Mesendoderm (in vitro differentiated cells): Measurements from ENCODE around the gene PP2D1.
"Not testable (repeated sequence)": the region's sequence is repeated elsewhere in the genome, so short reads cannot be mapped to it uniquely, and the experiment has no call there.

ENCODE experiments used
- DNase-seq: peaks from one replicate; pipeline ENCODE4 v3.0.0; 2013
- H2AK5ac ChIP-seq: 2 replicates; pipeline ENCODE4 v1.6.1; 2013; ENCODE audit warnings: low read length, inconsistent platforms
- H2BK120ac ChIP-seq: 2 replicates; pipeline ENCODE4 v1.6.1; 2013; ENCODE audit warnings: low read depth, mild to moderate bottlenecking, low read length, moderate library complexity, mixed read lengths
- H2BK15ac ChIP-seq: replicated peaks from 2 replicates; pipeline ENCODE4 v1.6.1; 2013; ENCODE audit warnings: low read depth, mild to moderate bottlenecking, moderate library complexity
- H2BK5ac ChIP-seq: 2 replicates; pipeline ENCODE4 v1.6.1; 2013; ENCODE audit warnings: low read length, inconsistent platforms
- H3K18ac ChIP-seq: 2 replicates; pipeline ENCODE4 v1.6.1; 2013; ENCODE audit warnings: mild to moderate bottlenecking, low read length, mixed read lengths
- H3K23ac ChIP-seq: one replicate; pipeline ENCODE4 v1.6.1; 2013; ENCODE audit warnings: low read length
- H3K27ac ChIP-seq: 2 replicates; pipeline ENCODE4 v1.5.1; 2013; ENCODE audit warnings: low read depth, mild to moderate bottlenecking, inconsistent platforms, low read length, moderate library complexity
- H3K27me3 ChIP-seq: 2 replicates; pipeline ENCODE4 v1.6.1; 2013; ENCODE audit warnings: low read length, control low read depth, mild to moderate bottlenecking, inconsistent platforms; ENCODE audit not compliant: insufficient read depth, poor library complexity
- H3K36me3 ChIP-seq: 2 replicates; pipeline ENCODE4 v1.6.1; 2013; ENCODE audit warnings: low read length, inconsistent platforms; ENCODE audit not compliant: control insufficient read depth, insufficient read depth
- H3K4ac ChIP-seq: one replicate; pipeline ENCODE4 v1.6.1; 2013; ENCODE audit warnings: low read depth, mild to moderate bottlenecking, low read length, moderate library complexity
- H3K4me1 ChIP-seq: 2 replicates; pipeline ENCODE4 v1.6.1; 2013; ENCODE audit warnings: low read depth, low read length, inconsistent platforms; ENCODE audit not compliant: control insufficient read depth
- H3K4me2 ChIP-seq: 2 replicates; pipeline ENCODE4 v1.6.1; 2013; ENCODE audit warnings: low read length
- H3K4me3 ChIP-seq: 2 replicates; pipeline ENCODE4 v1.5.1; 2013; ENCODE audit warnings: mild to moderate bottlenecking, low read length
- H3K56ac ChIP-seq: one replicate; pipeline ENCODE4 v1.6.1; 2013; ENCODE audit warnings: low read length
- H3K79me1 ChIP-seq: 2 replicates; pipeline ENCODE4 v1.6.1; 2013; ENCODE audit warnings: low read length, inconsistent platforms
- H3K79me2 ChIP-seq: 2 replicates; pipeline ENCODE4 v1.6.1; 2013; ENCODE audit warnings: mild to moderate bottlenecking, low read length; ENCODE audit not compliant: control insufficient read depth, insufficient read depth
- H3K9ac ChIP-seq: 2 replicates; pipeline ENCODE4 v1.6.1; 2013; ENCODE audit warnings: low read length, inconsistent platforms
- H4K5ac ChIP-seq: one replicate; pipeline ENCODE4 v1.6.1; 2013; ENCODE audit warnings: low read length
- H4K8ac ChIP-seq: one replicate; pipeline ENCODE4 v1.6.1; 2013; ENCODE audit warnings: low read depth, mild to moderate bottlenecking, control low read depth, low read length, moderate library complexity
- WGBS: extraction: QIAGEN DNeasy Blood & Tissue Kit; methylation state at CpG from one replicate; pipeline ENCODE4 v1.1.7; 2013; ENCODE audit warnings: low lambda C conversion rate, missing lambda C conversion rate; ENCODE audit not compliant: insufficient coverage; ENCODE audit errors: extremely low coverage; 5-methylcytosine and 5-hydroxymethylcytosine counted together

Gene PP2D1

GRCh38 chr3:19988904-19989303, 23.2 kb downstream of the PP2D1 start:
- not testable (repeated sequence) for H3K4me1 ChIP-seq, H3K9ac ChIP-seq, H3K27me3 ChIP-seq, H3K4me3 ChIP-seq, H3K27ac ChIP-seq, H3K4ac ChIP-seq, H2BK120ac ChIP-seq, H3K36me3 ChIP-seq, H3K79me2 ChIP-seq, H3K23ac ChIP-seq, H3K79me1 ChIP-seq, H4K5ac ChIP-seq, H2BK5ac ChIP-seq, H2AK5ac ChIP-seq, H3K18ac ChIP-seq, DNase-seq, H3K4me2 ChIP-seq, H2BK15ac ChIP-seq, H4K8ac ChIP-seq, H3K56ac ChIP-seq
- no CpG with 5 or more reads among the region's 8 CpGs for WGBS

- Histone ChIP-seq H2AK5ac (no peak overlapping the region), H3K4me2 (no peak overlapping the region), H3K4ac (no peak overlapping the region), H3K27ac (no peak overlapping the region), H4K8ac (no peak overlapping the region), H3K23ac (no peak overlapping the region), H3K4me1 (no peaks in the 10 kb centered on the region), H3K56ac (no peak overlapping the region), H3K79me1 (peaks cover 4% of the 10 kb centered on the region), H3K9ac (no peak overlapping the region), H4K5ac (no peak overlapping the region), H3K27me3 (no peaks in the 10 kb centered on the region), H3K4me3 (no peak overlapping the region), H3K18ac (no peak overlapping the region), H2BK5ac (no peak overlapping the region), H3K79me2 (peaks cover 17% of the 10 kb centered on the region), H2BK120ac (no peak overlapping the region), H2BK15ac (no peak overlapping the region), H3K36me3 (no peaks in the 10 kb centered on the region)
- WGBS, result 100% methylated on average over 1 of the region's 3 CpGs
- peak; percentile 17 for DNase-seq
Measured at GRCh38 chr3:19972054-19972453, 40.0 kb downstream of the PP2D1 start.

GRCh38 chr3:19970327-19970726, 41.7 kb downstream of the PP2D1 start:
- Histone ChIP-seq H3K27me3 (no peaks in the 10 kb centered on the region), H4K8ac (no peak overlapping the region), H2BK15ac (no peak overlapping the region), H3K18ac (no peak overlapping the region), H3K56ac (no peak overlapping the region), H3K23ac (no peak overlapping the region), H2BK120ac (no peak overlapping the region), H2BK5ac (no peak overlapping the region), H3K4me2 (no peak overlapping the region), H2AK5ac (no peak overlapping the region), H3K4me3 (no peak overlapping the region), H3K4ac (no peak overlapping the region), H3K36me3 (no peaks in the 10 kb centered on the region), H3K79me2 (peaks cover 30% of the 10 kb centered on the region), H3K79me1 (peaks cover 4% of the 10 kb centered on the region), H3K4me1 (no peaks in the 10 kb centered on the region), H4K5ac (no peak overlapping the region), H3K9ac (no peak overlapping the region), H3K27ac (no peak overlapping the region)
- DNase-seq, result no peak
- WGBS, result 100% methylated on average over 1 of the region's 8 CpGs

GRCh38 chr3:19967812-19968211, 44.3 kb downstream of the PP2D1 start:
- Histone ChIP-seq H3K4me3 (no peak overlapping the region), H4K5ac (no peak overlapping the region), H2AK5ac (no peak overlapping the region), H4K8ac (no peak overlapping the region), H3K4ac (no peak overlapping the region), H3K56ac (no peak overlapping the region), H3K27ac (no peak overlapping the region), H3K79me1 (peaks cover 6% of the 10 kb centered on the region), H3K27me3 (no peaks in the 10 kb centered on the region), H3K9ac (no peak overlapping the region), H3K4me2 (no peak overlapping the region), H2BK15ac (no peak overlapping the region), H3K79me2 (peaks cover 43% of the 10 kb centered on the region), H3K4me1 (no peaks in the 10 kb centered on the region), H2BK120ac (no peak overlapping the region), H3K23ac (no peak overlapping the region), H3K18ac (no peak overlapping the region), H3K36me3 (no peaks in the 10 kb centered on the region), H2BK5ac (no peak overlapping the region)
- DNase-seq, result no peak
- no CpG with 5 or more reads among the region's 4 CpGs for WGBS

- H2BK15ac ChIP-seq, result no peak overlapping the region
Measured at GRCh38 chr3:19967208-19967607, 44.9 kb downstream of the PP2D1 start.

GRCh38 chr3:19961960-19962359, 50.1 kb downstream of the PP2D1 start:
- no peak overlapping the region for H2AK5ac ChIP-seq

More at GRCh38 chr3:19967208-19967607, 44.9 kb downstream of the PP2D1 start:
- Histone ChIP-seq H3K36me3 (no peaks in the 10 kb centered on the region), H3K4me2 (no peak overlapping the region), H3K9ac (no peak overlapping the region), H3K18ac (no peak overlapping the region), H3K27ac (no peak overlapping the region), H3K4ac (no peak overlapping the region), H3K79me1 (peaks cover 5% of the 10 kb centered on the region), H3K79me2 (peaks cover 44% of the 10 kb centered on the region), H4K5ac (no peak overlapping the region), H3K27me3 (no peaks in the 10 kb centered on the region), H3K23ac (no peak overlapping the region), H2AK5ac (no peak overlapping the region), H3K4me1 (no peaks in the 10 kb centered on the region), H4K8ac (no peak overlapping the region), H3K4me3 (no peak overlapping the region), H2BK5ac (no peak overlapping the region), H2BK120ac (no peak overlapping the region), H3K56ac (no peak overlapping the region)
- no peak for DNase-seq
- WGBS, result no CpG with 5 or more reads among the region's 6 CpGs

More at GRCh38 chr3:19961960-19962359, 50.1 kb downstream of the PP2D1 start:
- H2BK15ac ChIP-seq, result no peak overlapping the region
- H4K5ac ChIP-seq, result no peak overlapping the region
- H2BK120ac ChIP-seq, result no peak overlapping the region
- H3K9ac ChIP-seq, result no peak overlapping the region
- H3K27ac ChIP-seq, result no peak overlapping the region
- H3K27me3 ChIP-seq, result no peaks in the 10 kb centered on the region
- H3K4me2 ChIP-seq, result no peak overlapping the region
- H3K18ac ChIP-seq, result no peak overlapping the region
- WGBS, result no CpG with 5 or more reads among the region's 4 CpGs
- DNase-seq, result no peak
- no peak overlapping the region for H4K8ac ChIP-seq
- H3K79me1 ChIP-seq, result peaks cover 6% of the 10 kb centered on the region
- no peak overlapping the region for H2BK5ac ChIP-seq
- no peak overlapping the region for H3K4ac ChIP-seq
- no peaks in the 10 kb centered on the region for H3K36me3 ChIP-seq
- no peak overlapping the region for H3K23ac ChIP-seq
- no peak overlapping the region for H3K56ac ChIP-seq
- H3K4me3 ChIP-seq, result no peak overlapping the region
- no peaks in the 10 kb centered on the region for H3K4me1 ChIP-seq
- peaks cover 52% of the 10 kb centered on the region for H3K79me2 ChIP-seq
